GM21825 (cell line): ENCODE measurements around the gene TAAR8.
"Not testable (repeated sequence)": the region's sequence is repeated elsewhere in the genome, so short reads cannot be mapped to it uniquely, and the experiment has no call there.

Experiments used
- ATAC-seq: cut with Tn5 transposase; IDR thresholded peaks from one replicate; pipeline ENCODE4 v1.9.1; 2021; ENCODE audit warnings: mild to moderate bottlenecking, moderate library complexity; ENCODE audit not compliant: unreplicated experiment

TAAR8 gene

GRCh38 chr6:132544826-132545225 lies 7.6 kb upstream of the TAAR8 start:
- no peak for ATAC-seq

DNA sequence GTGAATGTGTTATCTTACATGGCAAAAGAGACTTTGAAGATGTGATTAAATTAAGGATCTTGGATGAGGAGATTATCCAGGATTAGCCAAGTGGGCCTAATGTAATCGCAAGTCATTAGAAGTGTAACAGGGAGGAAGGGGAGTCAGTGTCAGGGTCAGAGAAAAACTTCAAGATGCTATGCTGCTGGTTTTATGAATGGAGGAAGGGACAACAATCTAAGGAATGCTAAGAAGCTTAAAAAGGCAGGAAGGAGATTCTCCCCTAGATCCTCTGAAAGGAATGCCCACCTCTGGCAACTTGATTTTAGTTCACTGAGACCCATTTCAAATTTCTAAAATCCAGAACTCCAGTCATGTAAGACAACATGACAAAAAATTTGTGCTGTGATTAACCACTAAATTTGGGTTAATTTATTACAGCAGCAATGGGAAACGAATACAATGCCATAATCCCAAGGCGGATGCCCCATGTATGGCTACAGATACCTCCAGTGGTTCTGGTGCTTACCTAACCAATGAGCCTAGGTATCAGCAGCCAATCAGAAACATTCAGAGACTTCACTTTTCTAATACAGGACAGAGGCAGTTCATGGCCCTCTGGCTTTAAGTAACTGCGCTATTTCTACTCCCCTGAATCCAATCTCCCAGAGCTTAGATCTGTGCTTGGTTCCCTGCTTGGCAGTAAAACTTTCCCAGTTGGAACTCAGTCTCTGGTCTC lies 3.6 kb upstream of the TAAR8 start:
- no peak for ATAC-seq

- no peak for ATAC-seq
Measured at GRCh38 chr6:132551214-132551613, 1.3 kb upstream of the TAAR8 start.

DNA sequence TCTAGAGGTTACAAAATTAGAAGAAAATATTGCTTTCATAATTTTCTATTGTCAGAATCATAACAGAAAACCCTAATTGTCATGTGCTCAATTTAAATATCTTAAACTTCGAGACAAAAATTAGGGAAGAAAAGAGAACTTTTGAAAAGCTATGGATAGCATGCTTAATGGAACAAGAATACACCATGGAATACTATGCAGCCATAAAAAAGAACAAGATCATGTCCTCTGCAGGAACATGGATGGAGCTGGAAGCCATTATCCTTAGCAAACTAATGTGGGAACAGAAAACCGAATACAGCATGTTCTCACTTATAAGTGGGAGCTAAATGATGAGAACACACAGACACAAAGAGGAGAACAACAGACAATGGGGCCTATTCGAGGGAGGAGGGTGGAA lies 7.6 kb downstream of the TAAR8 start:
- ATAC-seq = not testable (repeated sequence)

DNA sequence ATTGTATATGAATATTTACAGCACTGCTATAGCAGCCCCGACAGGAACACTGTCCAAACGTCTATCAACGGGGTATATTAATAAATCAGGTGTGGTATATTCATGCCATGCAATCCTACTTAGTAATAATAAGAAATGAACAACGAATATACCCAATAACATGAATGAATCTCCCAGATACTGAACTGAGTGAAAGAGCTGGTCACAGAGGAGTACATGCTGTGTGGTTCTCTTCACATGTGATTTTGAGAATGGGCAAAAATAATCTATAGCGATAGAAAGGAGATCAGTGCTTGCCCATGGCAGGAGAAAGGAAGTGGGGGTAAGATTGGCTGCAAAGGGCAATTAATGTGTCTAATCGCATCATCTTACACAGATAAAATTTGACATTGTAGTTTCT lies 13.9 kb downstream of the TAAR8 start:
- ATAC-seq = no peak

- ATAC-seq = no peak
Measured at GRCh38 chr6:132567566-132567965, 15.1 kb downstream of the TAAR8 start.

DNA sequence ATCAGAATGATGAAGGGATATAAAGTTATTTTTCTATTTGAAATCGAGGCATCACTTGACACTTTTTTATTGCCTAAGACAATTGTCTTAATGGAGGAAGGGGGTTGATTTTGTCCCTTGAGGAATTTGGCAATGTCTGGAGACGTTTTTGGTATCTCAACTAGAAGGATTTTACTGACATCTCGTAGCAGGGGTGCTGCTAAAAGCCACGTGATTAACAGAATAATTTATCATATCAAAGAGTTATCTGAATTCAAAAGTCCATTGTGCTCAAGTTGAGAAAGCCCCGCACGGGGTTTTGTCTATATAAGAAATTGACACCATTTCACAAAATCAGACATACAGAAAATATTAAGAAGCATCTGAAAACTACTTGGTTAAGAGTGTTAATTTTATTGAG lies 16.1 kb downstream of the TAAR8 start:
- no peak for ATAC-seq

DNA sequence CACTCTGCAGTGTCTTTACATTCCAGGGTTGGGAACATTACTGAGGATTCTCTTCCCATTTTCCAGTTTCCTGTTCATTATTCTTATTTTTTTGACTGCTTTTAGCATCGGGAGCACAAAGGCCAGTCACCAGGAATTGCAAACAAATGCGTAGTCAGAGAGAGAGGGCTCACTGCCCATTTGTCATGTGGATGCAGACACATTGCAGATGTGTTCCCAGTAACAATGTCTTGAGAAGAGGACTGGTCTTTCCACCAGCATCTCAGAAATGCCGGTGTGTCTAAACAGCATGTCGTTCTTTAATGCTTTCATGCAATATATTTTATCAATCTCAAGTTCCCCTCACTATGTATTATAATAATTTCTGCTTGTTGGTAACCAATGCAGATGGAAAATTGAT lies 16.7 kb downstream of the TAAR8 start:
- no peak for ATAC-seq

DNA sequence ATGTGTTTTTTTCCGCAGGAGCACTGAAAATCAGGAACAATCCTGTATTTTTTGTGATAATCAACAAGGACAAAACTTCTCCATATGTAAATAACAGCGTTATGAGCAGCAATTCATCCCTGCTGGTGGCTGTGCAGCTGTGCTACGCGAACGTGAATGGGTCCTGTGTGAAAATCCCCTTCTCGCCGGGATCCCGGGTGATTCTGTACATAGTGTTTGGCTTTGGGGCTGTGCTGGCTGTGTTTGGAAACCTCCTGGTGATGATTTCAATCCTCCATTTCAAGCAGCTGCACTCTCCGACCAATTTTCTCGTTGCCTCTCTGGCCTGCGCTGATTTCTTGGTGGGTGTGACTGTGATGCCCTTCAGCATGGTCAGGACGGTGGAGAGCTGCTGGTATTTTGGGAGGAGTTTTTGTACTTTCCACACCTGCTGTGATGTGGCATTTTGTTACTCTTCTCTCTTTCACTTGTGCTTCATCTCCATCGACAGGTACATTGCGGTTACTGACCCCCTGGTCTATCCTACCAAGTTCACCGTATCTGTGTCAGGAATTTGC lies 17.8 kb downstream of the TAAR8 start, which contains the start of gene TAAR6:
TAAR6 (plus strand) TSS at position 102 of the 557 bp plus-strand sequence; CDS start at position 102, 0 bp downstream.
- ATAC-seq = no peak

DNA sequence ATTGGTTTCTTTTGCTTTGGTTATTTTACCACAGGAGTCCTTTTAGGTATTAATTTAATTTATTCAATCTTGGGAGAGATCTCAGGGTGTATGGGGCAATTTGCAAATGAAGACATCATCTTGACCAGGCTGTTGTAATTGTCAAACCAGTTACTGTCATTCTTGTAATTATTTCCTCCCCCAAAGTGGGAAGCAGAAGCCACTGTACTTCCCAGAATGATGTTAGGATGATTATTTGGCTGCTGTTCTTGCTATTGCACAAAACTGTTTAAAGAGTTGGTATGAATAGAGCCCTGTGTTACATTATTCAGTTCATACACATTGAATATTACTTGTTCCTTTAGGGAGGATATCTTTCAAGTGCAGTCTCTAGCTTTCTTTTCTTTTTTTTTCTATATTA lies 19.3 kb downstream of the TAAR8 start:
- ATAC-seq = no peak

GRCh38 chr6:132584698-132585097 lies 32.2 kb downstream of the TAAR8 start:
- ATAC-seq = no peak

GRCh38 chr6:132587424-132587823 lies 35.0 kb downstream of the TAAR8 start:
- no peak for ATAC-seq

GRCh38 chr6:132589454-132589853 lies 37.0 kb downstream of the TAAR8 start, which contains the start of gene TAAR5:
TAAR5 (minus strand) TSS chr6:132589741; CDS start chr6:132589686, 55 bp downstream.
- ATAC-seq = no peak

GRCh38 chr6:132590362-132590761 lies 37.9 kb downstream of the TAAR8 start:
- ATAC-seq = no peak

DNA sequence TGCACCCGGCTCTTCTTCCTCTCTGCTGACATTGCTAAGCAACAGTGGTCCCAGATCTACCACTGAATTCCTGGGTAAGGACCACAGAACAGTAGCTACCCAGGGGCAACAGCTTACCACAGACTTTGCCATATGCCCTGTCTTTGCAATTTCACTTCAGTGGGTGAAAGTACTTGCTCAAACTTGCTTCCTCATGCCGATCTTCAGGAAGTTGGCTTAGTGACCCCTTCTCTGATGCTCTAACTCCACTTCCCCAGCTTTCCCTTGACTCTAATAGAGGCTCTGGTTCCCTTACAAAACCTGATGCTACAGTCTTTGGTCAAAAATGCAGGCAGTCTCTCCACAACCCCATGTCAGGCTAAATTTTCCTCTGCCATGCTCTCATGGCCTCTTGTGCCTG lies 40.4 kb downstream of the TAAR8 start:
- ATAC-seq = no peak

- no peak for ATAC-seq
Measured at GRCh38 chr6:132596201-132596600, 43.7 kb downstream of the TAAR8 start.

GRCh38 chr6:132598473-132598872 lies 46.0 kb downstream of the TAAR8 start:
- ATAC-seq = no peak

DNA sequence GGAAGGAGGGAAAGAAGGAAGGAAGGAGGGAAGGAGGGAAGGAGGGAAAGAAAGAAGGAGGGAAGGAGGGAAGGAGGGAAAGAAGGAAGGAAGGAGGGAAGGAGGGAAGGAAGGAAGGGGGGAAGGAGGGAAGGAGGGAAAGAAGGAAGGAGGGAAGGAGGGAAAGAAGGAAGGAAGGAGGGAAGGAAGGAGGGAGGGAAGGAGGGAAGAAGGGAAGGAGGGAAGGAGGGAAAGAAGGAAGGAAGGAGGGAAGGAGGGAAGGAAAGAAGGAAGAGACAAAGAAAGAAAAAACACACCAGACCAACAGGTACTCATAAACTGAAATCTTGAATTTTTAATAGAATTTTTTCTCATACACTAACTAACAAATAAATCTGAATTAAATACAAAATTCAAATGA lies 48.4 kb downstream of the TAAR8 start:
- not testable (repeated sequence) for ATAC-seq
